SK-N-SH (cell line): ENCODE data around the gene TNXB. TPM values are rescaled to one million over a fixed set of nuclear protein-coding genes. Genes with fewer than 3 reads are reported as not detected.

ENCODE experiments used
- CTCF ChIA-PET: fragments of 300-600, 350-600 bp; formaldehyde crosslinking; extraction: SDS; loops from one replicate; lab custom pipeline; 2021; lab: Yijun Ruan, JAX
- POLR2A ChIA-PET: fragments of 350-600 bp; sonication (Branson Sonifier 250); formaldehyde crosslinking; extraction: SDS; loops from one replicate; lab custom pipeline; 2020; ENCODE audit warnings: antibody characterized with exemption, inconsistent platforms; lab: Yijun Ruan, JAX
- DNase-seq: peaks from one replicate; pipeline ENCODE4 v3.0.0; 2012
- H2AFZ ChIP-seq: fragments of 200-600 bp; sonication (generic); 2 replicates; pipeline ENCODE4 v1.8.1; 2016; ENCODE audit warnings: antibody characterized with exemption, mild to moderate bottlenecking, low read depth
- H3F3A ChIP-seq: fragments of 200-600 bp; sonication (generic); replicated peaks from 2 replicates; pipeline ENCODE3; 2016; ENCODE audit warnings: antibody characterized with exemption, mild to moderate bottlenecking; ENCODE audit not compliant: insufficient read depth
- H3K27ac ChIP-seq, 2 experiments: fragments of 200-500 bp in 1 of 2; fragments of 200-600 bp in 1 of 2; sonication (Bioruptor generic) in 1 of 2; sonication (generic), shearing (Covaris generic) in 1 of 2; 2 replicates each; pipeline versions ENCODE4 v1.5.1 to v1.6.1; 2014 to 2016; ENCODE audit warnings: low read depth in 2 of 2, inconsistent platforms in 1 of 2, low read length in 1 of 2, mild to moderate bottlenecking in 1 of 2, mixed read lengths in 1 of 2
- H3K27me3 ChIP-seq: fragments of 200-600 bp; sonication (generic), shearing (Covaris generic); 2 replicates; pipeline ENCODE4 v1.6.1; 2016; ENCODE audit warnings: mixed run types; ENCODE audit not compliant: insufficient read depth
- H3K36me3 ChIP-seq, 2 experiments: fragments of 200-500 bp in 1 of 2; fragments of 200-600 bp in 1 of 2; sonication (Bioruptor generic) in 1 of 2; sonication (generic) in 1 of 2; replicated peaks in 1 of 2; 2 replicates each; pipeline versions ENCODE3 to v1.5.1; 2014 to 2016; ENCODE audit warnings: low read length in 1 of 2, mild to moderate bottlenecking in 1 of 2; ENCODE audit not compliant: insufficient read depth in 2 of 2, control insufficient read depth in 1 of 2
- H3K4me1 ChIP-seq, 2 experiments: fragments of 200-500 bp in 1 of 2; fragments of 200-600 bp in 1 of 2; sonication (Bioruptor generic) in 1 of 2; sonication (generic), shearing (Covaris generic) in 1 of 2; 2 replicates each; pipeline versions ENCODE4 v1.5.1 to v1.6.1; 2014 to 2016; ENCODE audit warnings: low read depth in 1 of 2, low read length in 1 of 2, mixed run types in 1 of 2; ENCODE audit not compliant: insufficient read depth in 2 of 2, control insufficient read depth in 1 of 2
- H3K4me2 ChIP-seq: fragments of 200-600 bp; sonication (generic), shearing (Covaris generic); 2 replicates; pipeline ENCODE4 v1.6.1; 2017; ENCODE audit warnings: mixed run types
- H3K4me3 ChIP-seq, 2 experiments: fragments of 200-500 bp in 1 of 2; fragments of 200-600 bp in 1 of 2; sonication (Bioruptor generic) in 1 of 2; sonication (generic), shearing (Covaris generic) in 1 of 2; 2 replicates each; pipeline versions ENCODE4 v1.5.1 to v1.8.1; 2014 to 2016; ENCODE audit warnings: low read depth in 2 of 2, inconsistent platforms in 1 of 2, low read length in 1 of 2, mild to moderate bottlenecking in 1 of 2, mixed read lengths in 1 of 2, moderate library complexity in 1 of 2
- H3K79me2 ChIP-seq: fragments of 200-600 bp; sonication (generic); 2 replicates; pipeline ENCODE4 v1.8.1; 2017; ENCODE audit warnings: mild to moderate bottlenecking; ENCODE audit not compliant: insufficient read depth
- H3K9ac ChIP-seq: fragments of 200-600 bp; sonication (generic); 2 replicates; pipeline ENCODE4 v1.6.1; 2017; ENCODE audit warnings: mixed run types
- H3K9me2 ChIP-seq: fragments of 200-600 bp; sonication (generic); 2 replicates; pipeline ENCODE4 v1.6.1; 2017; ENCODE audit warnings: mixed run types
- H3K9me3 ChIP-seq: fragments of 200-600 bp; sonication (generic); 2 replicates; pipeline ENCODE4 v1.6.1; 2017; ENCODE audit warnings: mixed run types, mild to moderate bottlenecking, moderate library complexity
- H4K20me1 ChIP-seq: fragments of 200-600 bp; sonication (generic); 2 replicates; pipeline ENCODE4 v1.6.1; 2017; ENCODE audit warnings: mild to moderate bottlenecking, mixed run types; ENCODE audit not compliant: insufficient read depth
- CTCF ChIP-seq: fragments of 200-600 bp; sonication (generic); IDR thresholded peaks from 2 replicates; pipeline ENCODE4 v1.6.1; 2017; ENCODE audit warnings: antibody characterized with exemption, mild to moderate bottlenecking, moderate library complexity
- ELF1 ChIP-seq: IDR thresholded peaks from 2 replicates; pipeline ENCODE4 v1.4.0; 2012
- EZH2phosphoT487 ChIP-seq: fragments of 200-600 bp; sonication (generic); IDR thresholded peaks from 2 replicates; pipeline ENCODE4 v1.6.1; 2017; ENCODE audit warnings: low read depth, mixed run types, mild to moderate bottlenecking, antibody characterized with exemption, moderate library complexity, borderline replicate concordance
- FOSL2 ChIP-seq: IDR thresholded peaks from 2 replicates; pipeline ENCODE4 v1.4.0; 2012; ENCODE audit warnings: low read depth, mild to moderate bottlenecking, moderate library complexity, borderline replicate concordance
- FOXJ3 ChIP-seq: sonication (generic); formaldehyde crosslinking; IDR thresholded peaks from 2 replicates; pipeline ENCODE4 v1.5.1; 2020; ENCODE audit warnings: mild to moderate bottlenecking, missing genetic modification reagents
- GABPA ChIP-seq: IDR thresholded peaks from 2 replicates; pipeline ENCODE4 v1.4.0; 2012; ENCODE audit warnings: low read depth, mild to moderate bottlenecking
- GATA2 ChIP-seq: sonication (generic); formaldehyde crosslinking; IDR thresholded peaks from 2 replicates; pipeline ENCODE4 v1.5.0; 2020; ENCODE audit warnings: mild to moderate bottlenecking, missing genetic modification reagents
- JUND ChIP-seq: IDR thresholded peaks from 2 replicates; pipeline ENCODE4 v1.4.0; 2012
- MAX ChIP-seq: IDR thresholded peaks from 2 replicates; pipeline ENCODE4 v1.4.0; 2012; ENCODE audit warnings: low read depth
- MEF2A ChIP-seq: IDR thresholded peaks from 2 replicates; pipeline ENCODE4 v1.4.0; 2012; ENCODE audit warnings: low read depth, borderline replicate concordance
- MXI1 ChIP-seq: IDR thresholded peaks from 2 replicates; pipeline ENCODE4 v1.6.1; 2012; ENCODE audit warnings: mild to moderate bottlenecking, low read depth, low read length, improper control_type of control experiment
- SMC3 ChIP-seq: IDR thresholded peaks from 2 replicates; pipeline ENCODE4 v1.6.1; 2012; ENCODE audit warnings: low read depth, low read length, improper control_type of control experiment
- TEAD4 ChIP-seq: IDR thresholded peaks from 2 replicates; pipeline ENCODE4 v1.4.0; 2012; ENCODE audit warnings: mild to moderate bottlenecking, borderline replicate concordance; ENCODE audit not compliant: insufficient read depth
- ZBTB33 ChIP-seq: IDR thresholded peaks from 2 replicates; pipeline ENCODE4 v1.4.0; 2012; ENCODE audit warnings: low read depth, borderline replicate concordance
- WGBS: methylation state at CpG from one replicate; pipeline ENCODE4 v1.1.6; 2017; ENCODE audit warnings: low lambda C conversion rate; 5-methylcytosine and 5-hydroxymethylcytosine counted together
- polyA plus RNA-seq, 3 experiments: library from polyadenylated mRNA; depleted of rRNA; stranded (reverse); fragments of >200 nt; gene quantifications; 2 replicates each; pipeline ENCODE4 v1.2.3, GENCODE V29; 2012
- TF ChIP-seq, protein P1 (sequence below): fragments of 150-350 bp; IDR thresholded peaks from 2 replicates; pipeline ENCODE4 v1.6.1; 2016; ENCODE audit warnings: mild to moderate bottlenecking, low read depth, low read length

TNXB gene
- polyA plus RNA-seq, 1 of the 3 experiments (the other 2 are of a cell fraction): 0.48 TPM

- ChIA-PET POLR2A (no interaction called here), CTCF (no interaction called here)
- no peaks in the 10 kb centered on the region for H3K9me2 ChIP-seq
- no peak for DNase-seq
- H3K9me3 ChIP-seq: no peaks in the 10 kb centered on the region
- H4K20me1 ChIP-seq: no peaks in the 10 kb centered on the region
- no peak overlapping the region for H3K27ac ChIP-seq
- H3F3A ChIP-seq: no peaks in the 10 kb centered on the region
- H3K27me3 ChIP-seq: no peaks in the 10 kb centered on the region
- no peaks in the 10 kb centered on the region for H3K4me1 ChIP-seq
- no peaks in the 10 kb centered on the region for H3K79me2 ChIP-seq
- H3K4me2 ChIP-seq: no peak overlapping the region
- no peak for TF ChIP-seq GABPA
- H3K9ac ChIP-seq: no peak overlapping the region
- no peak overlapping the region for H3K4me3 ChIP-seq
- no peaks in the 10 kb centered on the region for H3K36me3 ChIP-seq
- no peak overlapping the region for H2AFZ ChIP-seq
Measured at GRCh38 chr6:32137454-32137853, 28.3 kb upstream of the TNXB start.

GRCh38 chr6:32133786-32134185 is 24.6 kb upstream of the TNXB start:
- Histone ChIP-seq H3K4me2 (no peak overlapping the region), H3K79me2 (peaks cover 10% of the 10 kb centered on the region; the same call in 1 of the 2 replicates), H3K9ac (no peak overlapping the region), H3K27ac (no peak overlapping the region), H3K4me3 (no peak overlapping the region), H2AFZ (peak overlapping the region; percentile 54; the same call in 1 of the 2 replicates), H3K9me3 (no peaks in the 10 kb centered on the region), H3K4me1 (peaks cover 5 to 8% of the 10 kb centered on the region in 2 experiments; a peak in 1 of 4 replicates), H3K9me2 (no peaks in the 10 kb centered on the region), H4K20me1 (no peaks in the 10 kb centered on the region), H3K36me3 (no peaks in the 10 kb centered on the region), H3K27me3 (no peaks in the 10 kb centered on the region), H3F3A (peaks cover 5% of the 10 kb centered on the region)
- WGBS: 67% methylated on average over 4 of the region's 4 CpGs
- no peak for DNase-seq
- ChIA-PET CTCF (no interaction called here), POLR2A (no interaction called here)
- TF ChIP-seq MEF2A (no peak), ELF1 (no peak), FOSL2 (no peak), MAX (no peak), FOXJ3 (CRISPR knock-in tag) (no peak), JUND (no peak), MXI1 (no peak), GATA2 (CRISPR knock-in tag) (no peak), CTCF (no peak), EZH2phosphoT487 (no peak), SMC3 (no peak), TEAD4 (no peak), ZBTB33 (no peak)
- TF ChIP-seq, protein P1, sequence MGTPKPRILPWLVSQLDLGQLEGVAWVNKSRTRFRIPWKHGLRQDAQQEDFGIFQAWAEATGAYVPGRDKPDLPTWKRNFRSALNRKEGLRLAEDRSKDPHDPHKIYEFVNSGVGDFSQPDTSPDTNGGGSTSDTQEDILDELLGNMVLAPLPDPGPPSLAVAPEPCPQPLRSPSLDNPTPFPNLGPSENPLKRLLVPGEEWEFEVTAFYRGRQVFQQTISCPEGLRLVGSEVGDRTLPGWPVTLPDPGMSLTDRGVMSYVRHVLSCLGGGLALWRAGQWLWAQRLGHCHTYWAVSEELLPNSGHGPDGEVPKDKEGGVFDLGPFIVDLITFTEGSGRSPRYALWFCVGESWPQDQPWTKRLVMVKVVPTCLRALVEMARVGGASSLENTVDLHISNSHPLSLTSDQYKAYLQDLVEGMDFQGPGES: no peak
